GM18517 (cell line): ENCODE data around the gene COL18A1.
"Not testable (repeated sequence)": the region's sequence is repeated elsewhere in the genome, so short reads cannot be mapped to it uniquely, and the experiment has no call there.

ENCODE experiments used
- ATAC-seq: cut with Tn5 transposase; IDR thresholded peaks from one replicate; pipeline ENCODE4 v1.9.1; 2021; ENCODE audit warnings: mild to moderate bottlenecking, moderate library complexity; ENCODE audit not compliant: unreplicated experiment

COL18A1 gene

GRCh38 chr21:45438391-45439145 lies 33.6 kb downstream of the COL18A1 start:
- ATAC-seq, result no peak

GRCh38 chr21:45439161-45439872 lies 34.4 kb downstream of the COL18A1 start:
- peak; percentile 52 for ATAC-seq

GRCh38 chr21:45439901-45440461 lies 35.0 kb downstream of the COL18A1 start:
- no peak for ATAC-seq

- ATAC-seq, result no peak
These were observed 35.9 kb downstream of the COL18A1 start for GRCh38 chr21:45440736-45441350.

- no peak for ATAC-seq
These were observed 36.7 kb downstream of the COL18A1 start for GRCh38 chr21:45441431-45442255.

- no peak for ATAC-seq
These were observed 37.3 kb downstream of the COL18A1 start for GRCh38 chr21:45442276-45442675.

- ATAC-seq, result not testable (repeated sequence)
These were observed 38.0 kb downstream of the COL18A1 start for GRCh38 chr21:45442686-45443594.

GRCh38 chr21:45443595-45444181 lies 38.7 kb downstream of the COL18A1 start:
- no peak for ATAC-seq

GRCh38 chr21:45444385-45444784 lies 39.4 kb downstream of the COL18A1 start:
- ATAC-seq, result no peak

- ATAC-seq, result no peak
These were observed 40.4 kb downstream of the COL18A1 start for GRCh38 chr21:45445369-45445768.

GRCh38 chr21:45447821-45448220 lies 42.9 kb downstream of the COL18A1 start:
- no peak for ATAC-seq

- no peak for ATAC-seq
These were observed 43.4 kb downstream of the COL18A1 start for GRCh38 chr21:45448283-45448809.

- no peak for ATAC-seq
These were observed 44.1 kb downstream of the COL18A1 start for GRCh38 chr21:45448810-45449657.

GRCh38 chr21:45449658-45450422 lies 44.9 kb downstream of the COL18A1 start:
- ATAC-seq, result no peak

- no peak for ATAC-seq
These were observed 45.6 kb downstream of the COL18A1 start for GRCh38 chr21:45450423-45451090.

- ATAC-seq, result no peak
These were observed 46.3 kb downstream of the COL18A1 start for GRCh38 chr21:45451091-45451740.
